ENCODE data around the gene S100A5. TPM values are rescaled to one million over a fixed set of nuclear protein-coding genes. Genes with fewer than 3 reads are reported as not detected.
"Not testable (repeated sequence)": the region's sequence is repeated elsewhere in the genome, so short reads cannot be mapped to it uniquely, and the experiment has no call there.

The S100A5 gene
- total RNA-seq, 2 donors from 2014 or later = not detected

- peaks cover 14 to 15% of the 10 kb centered on the region in 2 donors for H3K4me1 Mint-ChIP-seq (ENCODE audit: low read depth in 2 of 2)
- H3K27me3 Mint-ChIP-seq = peaks cover 0 to 3% of the 10 kb centered on the region in 2 donors
- DNase-seq (ENCODE audit: low spot score) = no peak
- H3K27ac Mint-ChIP-seq = peak overlapping the region in 1 of 2 donors; percentile 59
- no peak for ATAC-seq
- no peaks in the 10 kb centered on the region for H3K36me3 Mint-ChIP-seq
- H3K9me3 Mint-ChIP-seq = no peaks in the 10 kb centered on the region
- no peak overlapping the region for H3K4me3 Mint-ChIP-seq
These were observed 13.6 kb downstream of the S100A5 start for GRCh38 chr1:153527023-153527682.

- no peak overlapping the region for H3K4me3 Mint-ChIP-seq
- H3K36me3 Mint-ChIP-seq = no peaks in the 10 kb centered on the region
- ATAC-seq (no peak), DNase-seq (ENCODE audit: low spot score) (no peak)
- H3K9me3 Mint-ChIP-seq = no peaks in the 10 kb centered on the region
- peaks cover 0 to 3% of the 10 kb centered on the region in 2 donors for H3K27me3 Mint-ChIP-seq
- H3K27ac Mint-ChIP-seq = no peak overlapping the region
- peaks cover 5 to 7% of the 10 kb centered on the region in 2 donors for H3K4me1 Mint-ChIP-seq (ENCODE audit: low read depth in 2 of 2)
These were observed 14.6 kb downstream of the S100A5 start for GRCh38 chr1:153526132-153526543.

- peaks cover 0 to 4% of the 10 kb centered on the region in 2 donors for H3K4me1 Mint-ChIP-seq (ENCODE audit: low read depth in 2 of 2)
- H3K4me3 Mint-ChIP-seq = no peak overlapping the region
- DNase-seq (ENCODE audit: low spot score) (no peak), ATAC-seq (no peak)
- peaks cover 0 to 3% of the 10 kb centered on the region in 2 donors for H3K27me3 Mint-ChIP-seq
- no peaks in the 10 kb centered on the region for H3K9me3 Mint-ChIP-seq
- H3K27ac Mint-ChIP-seq = peak overlapping the region in 1 of 2 donors; percentile 75
- H3K36me3 Mint-ChIP-seq = no peaks in the 10 kb centered on the region
These were observed 15.5 kb downstream of the S100A5 start for GRCh38 chr1:153525088-153525728.

DNA sequence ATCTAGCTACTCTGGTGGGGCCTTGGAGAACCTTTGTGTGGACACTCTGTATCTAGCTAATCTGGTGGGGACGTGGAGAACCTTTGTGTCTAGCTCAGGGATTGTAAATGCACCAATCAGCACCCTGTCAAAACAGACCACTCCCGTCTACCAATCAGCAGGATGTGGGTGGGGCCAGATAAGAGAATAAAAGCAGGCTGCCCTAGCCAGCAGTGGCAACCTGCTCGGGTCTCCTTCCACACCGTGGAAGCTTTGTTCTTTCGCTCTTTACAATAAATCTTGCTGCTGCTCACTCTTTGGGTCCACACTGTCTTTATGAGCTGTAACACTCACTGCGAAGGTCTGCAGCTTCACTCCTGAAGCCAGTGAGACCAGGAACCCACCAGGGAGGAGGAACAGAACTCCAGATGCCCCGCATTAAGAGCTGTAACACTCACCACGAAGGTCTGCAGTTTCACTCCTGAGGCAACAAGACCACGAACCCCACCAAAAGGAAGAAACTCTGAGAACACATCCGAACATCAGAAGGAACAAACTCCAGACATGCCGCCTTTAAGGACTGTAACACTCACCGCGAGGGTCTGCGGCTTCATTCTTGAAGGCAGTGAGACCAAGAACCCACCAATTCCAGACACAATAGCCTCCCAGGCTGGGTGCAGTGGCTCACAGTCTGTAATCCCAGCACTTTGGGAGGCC is 18.2 kb downstream of the S100A5 start:
- not testable (repeated sequence) for H3K27ac Mint-ChIP-seq; ATAC-seq; H3K9me3 Mint-ChIP-seq; H3K27me3 Mint-ChIP-seq; H3K4me3 Mint-ChIP-seq; H3K36me3 Mint-ChIP-seq; DNase-seq (ENCODE audit: low spot score)
- peaks cover 0 to 12% of the 10 kb centered on the region in 2 donors for H3K4me1 Mint-ChIP-seq (ENCODE audit: low read depth in 2 of 2)

DNA sequence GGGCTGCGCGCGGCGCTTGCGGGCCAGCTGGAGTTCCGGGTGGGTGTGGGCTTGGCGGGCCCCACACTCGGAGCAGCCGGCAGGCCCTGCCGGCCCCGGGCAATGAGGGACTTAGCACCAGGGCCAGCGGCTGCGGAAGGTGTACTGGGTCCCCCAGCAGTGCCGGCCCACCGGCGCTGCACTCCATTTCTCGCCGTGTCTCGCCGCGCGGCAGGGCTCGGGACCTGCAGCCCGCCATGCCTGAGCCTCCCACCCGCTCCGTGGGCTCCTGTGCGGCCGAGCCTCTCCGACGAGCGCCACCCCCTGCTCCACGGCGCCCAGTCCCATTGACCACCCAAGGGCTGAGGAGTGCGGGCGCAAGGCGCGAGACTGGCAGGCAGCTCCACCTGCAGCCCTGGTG is 18.9 kb downstream of the S100A5 start:
- H3K27ac Mint-ChIP-seq; H3K9me3 Mint-ChIP-seq; H3K4me3 Mint-ChIP-seq; H3K36me3 Mint-ChIP-seq; DNase-seq (ENCODE audit: low spot score); H3K27me3 Mint-ChIP-seq; ATAC-seq: not testable (repeated sequence)
- H3K4me1 Mint-ChIP-seq (ENCODE audit: low read depth in 2 of 2) = peaks cover 0 to 12% of the 10 kb centered on the region in 2 donors

DNA sequence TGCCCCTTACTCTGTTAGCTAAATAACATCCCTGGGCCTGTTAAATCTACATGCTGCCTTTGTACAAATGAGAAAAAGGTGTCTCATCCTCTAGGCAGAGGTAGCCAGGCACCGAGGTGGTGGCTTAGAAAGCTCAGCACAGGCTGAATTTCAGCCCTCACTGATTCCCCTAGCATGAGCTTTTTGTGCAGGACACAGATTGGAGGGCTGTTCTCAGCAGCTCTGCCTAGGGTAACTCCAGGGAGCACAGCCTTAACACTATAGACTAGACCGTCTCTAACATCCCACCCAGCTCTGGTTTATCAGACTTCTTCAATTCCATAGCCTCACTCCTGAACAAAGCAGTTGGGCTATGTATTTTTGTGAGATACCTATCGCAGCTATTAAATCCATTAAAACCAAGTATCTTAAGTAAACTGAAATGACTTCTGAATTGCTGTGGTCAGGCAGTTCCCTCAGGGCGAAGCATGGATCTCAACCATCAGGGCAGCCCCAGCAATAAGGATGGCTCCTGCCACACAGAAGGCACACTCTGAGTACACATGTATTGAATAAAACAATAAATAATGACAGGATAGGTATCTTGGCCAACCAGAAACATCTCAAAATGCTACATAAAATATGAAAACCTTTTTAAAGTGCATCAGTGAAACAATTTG is 19.8 kb downstream of the S100A5 start:
- H3K9me3 Mint-ChIP-seq = no peaks in the 10 kb centered on the region
- no peaks in the 10 kb centered on the region for H3K36me3 Mint-ChIP-seq
- peaks cover 0 to 12% of the 10 kb centered on the region in 2 donors for H3K4me1 Mint-ChIP-seq (ENCODE audit: low read depth in 2 of 2)
- no peak for ATAC-seq
- H3K4me3 Mint-ChIP-seq = no peak overlapping the region
- H3K27me3 Mint-ChIP-seq = peaks cover 0 to 3% of the 10 kb centered on the region in 2 donors
- no peak overlapping the region for H3K27ac Mint-ChIP-seq
- no peak for DNase-seq (ENCODE audit: low spot score)

DNA sequence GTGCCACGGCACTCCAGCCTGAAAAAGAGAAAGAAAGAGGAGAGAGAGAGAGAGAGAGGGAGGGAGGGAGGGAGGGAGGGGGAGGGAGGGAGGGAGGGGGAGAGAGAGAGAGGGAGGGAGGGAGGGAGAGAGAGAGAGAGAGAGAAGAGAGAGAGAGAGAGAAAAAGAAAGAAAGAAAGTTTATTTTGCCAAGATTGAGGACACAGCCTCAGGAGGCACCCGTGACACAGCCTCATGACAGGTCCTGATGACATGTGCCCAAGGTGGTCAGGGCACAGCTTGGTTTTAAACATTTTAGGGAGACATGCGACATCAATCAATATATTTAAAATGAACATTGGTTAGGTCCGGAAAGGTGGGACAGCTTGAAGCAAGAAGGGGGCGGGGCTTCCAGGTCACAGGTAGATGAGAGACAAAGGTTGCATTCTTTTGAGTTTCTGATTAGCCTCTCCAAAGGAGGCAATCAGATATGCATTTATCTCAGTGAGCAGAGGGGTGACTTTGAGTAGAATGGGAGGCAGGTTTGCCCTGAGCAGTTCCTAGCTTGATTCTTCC is 20.5 kb downstream of the S100A5 start:
- H3K4me1 Mint-ChIP-seq (ENCODE audit: low read depth in 2 of 2) = peaks cover 0 to 12% of the 10 kb centered on the region in 2 donors
- not testable (repeated sequence) for H3K27me3 Mint-ChIP-seq; H3K27ac Mint-ChIP-seq; H3K4me3 Mint-ChIP-seq; ATAC-seq; H3K36me3 Mint-ChIP-seq; H3K9me3 Mint-ChIP-seq; DNase-seq (ENCODE audit: low spot score)

DNA sequence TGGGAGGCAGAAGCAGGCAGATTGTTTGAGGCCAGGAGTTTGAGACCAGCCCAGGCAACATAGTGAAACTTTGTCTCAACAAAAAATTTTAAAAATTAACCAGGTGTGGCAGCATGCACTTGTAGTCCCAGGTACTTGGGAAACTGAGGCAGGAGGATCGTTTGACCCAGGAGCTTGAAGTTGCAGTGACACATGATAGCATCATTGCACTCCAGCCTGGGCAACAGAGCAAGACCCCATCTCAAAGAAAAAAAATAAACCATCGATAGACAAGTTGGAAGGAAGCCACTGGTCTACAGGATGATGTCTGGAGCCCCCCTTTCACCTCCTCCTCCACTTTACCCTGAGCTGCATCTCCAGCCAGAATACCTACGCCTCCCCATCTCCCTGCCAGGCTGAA is 21.5 kb downstream of the S100A5 start:
- Mint-ChIP-seq H3K4me3 (no peak overlapping the region), H3K9me3 (no peaks in the 10 kb centered on the region), H3K36me3 (no peaks in the 10 kb centered on the region), H3K27me3 (peaks cover 0 to 3% of the 10 kb centered on the region in 2 donors), H3K27ac (no peak overlapping the region), H3K4me1 (ENCODE audit: low read depth in 2 of 2) (peaks cover 0 to 12% of the 10 kb centered on the region in 2 donors)
- no peak for ATAC-seq
- DNase-seq (ENCODE audit: low spot score) = no peak

- ATAC-seq (peak; percentile 38 to 45), DNase-seq (ENCODE audit: low spot score) (no peak)
- H3K36me3 Mint-ChIP-seq = no peaks in the 10 kb centered on the region
- peaks cover 0 to 11% of the 10 kb centered on the region in 2 donors for H3K4me1 Mint-ChIP-seq (ENCODE audit: low read depth in 2 of 2)
- no peaks in the 10 kb centered on the region for H3K9me3 Mint-ChIP-seq
- H3K27ac Mint-ChIP-seq = peak overlapping the region in 1 of 2 donors; percentile 35
- no peaks in the 10 kb centered on the region for H3K27me3 Mint-ChIP-seq
- H3K4me3 Mint-ChIP-seq = no peak overlapping the region
These were observed 25.0 kb downstream of the S100A5 start for GRCh38 chr1:153515504-153516394.

GRCh38 chr1:153513666-153514065 is 27.1 kb downstream of the S100A5 start:
- DNase-seq (ENCODE audit: low spot score) = no peak
- H3K36me3 Mint-ChIP-seq = no peaks in the 10 kb centered on the region
- H3K9me3 Mint-ChIP-seq = no peaks in the 10 kb centered on the region
- H3K27me3 Mint-ChIP-seq = no peaks in the 10 kb centered on the region
- H3K4me3 Mint-ChIP-seq = no peak overlapping the region
- ATAC-seq = no peak
- H3K4me1 Mint-ChIP-seq (ENCODE audit: low read depth in 2 of 2) = peaks cover 0 to 9% of the 10 kb centered on the region in 2 donors
- H3K27ac Mint-ChIP-seq = no peak overlapping the region

GRCh38 chr1:153513023-153513422 is 27.7 kb downstream of the S100A5 start:
- no peaks in the 10 kb centered on the region for H3K36me3 Mint-ChIP-seq
- DNase-seq (ENCODE audit: low spot score) = no peak
- H3K4me1 Mint-ChIP-seq (ENCODE audit: low read depth in 2 of 2) = peaks cover 0 to 4% of the 10 kb centered on the region in 2 donors
- H3K27ac Mint-ChIP-seq = no peak overlapping the region
- no peaks in the 10 kb centered on the region for H3K9me3 Mint-ChIP-seq
- no peak for ATAC-seq
- H3K27me3 Mint-ChIP-seq = no peaks in the 10 kb centered on the region
- no peak overlapping the region for H3K4me3 Mint-ChIP-seq

- H3K27ac Mint-ChIP-seq = peak overlapping the region in 1 of 2 donors; percentile 69
- peak; percentile 84 for DNase-seq (ENCODE audit: low spot score)
- no peak overlapping the region for H3K4me3 Mint-ChIP-seq
- H3K36me3 Mint-ChIP-seq = no peaks in the 10 kb centered on the region
- H3K27me3 Mint-ChIP-seq = no peaks in the 10 kb centered on the region
- peaks cover 0 to 4% of the 10 kb centered on the region in 2 donors for H3K4me1 Mint-ChIP-seq (ENCODE audit: low read depth in 2 of 2)
- H3K9me3 Mint-ChIP-seq = no peaks in the 10 kb centered on the region
- ATAC-seq = peak; percentile 86 to 89
These were observed 29.7 kb downstream of the S100A5 start for GRCh38 chr1:153510984-153511410.
